HEK293T (cell line): ENCODE data around the gene GLG1.

Experiments used
- CTCF ChIA-PET: fragments of 350-600 bp; formaldehyde crosslinking; extraction: SDS; loops from one replicate; lab custom pipeline; 2021; ENCODE audit warnings: antibody characterized with exemption, inconsistent platforms; lab: Yijun Ruan, JAX
- POLR2A ChIA-PET: fragments of 350-600 bp; formaldehyde crosslinking; extraction: SDS; loops from one replicate; lab custom pipeline; 2020; ENCODE audit warnings: antibody characterized with exemption, inconsistent platforms; lab: Yijun Ruan, JAX
- DNase-seq: peaks from one replicate; pipeline ENCODE4 v3.0.0; 2012; ENCODE audit warnings: mixed read lengths; ENCODE audit errors: extremely low spot score
- ARNT ChIP-seq: fragments of 450-650 bp; IDR thresholded peaks from 2 replicates; pipeline ENCODE4 v1.6.1; 2017; ENCODE audit warnings: mild to moderate bottlenecking
- BHLHE40 ChIP-seq: fragments of 450-650 bp; IDR thresholded peaks from 2 replicates; pipeline ENCODE4 v1.6.1; 2016; ENCODE audit warnings: mild to moderate bottlenecking, moderate library complexity, borderline replicate concordance
- CTBP1 ChIP-seq: fragments of 450-650 bp; IDR thresholded peaks from 2 replicates; pipeline ENCODE4 v1.6.1; 2016; ENCODE audit warnings: borderline replicate concordance
- ELF4 ChIP-seq: fragments of 450-650 bp; IDR thresholded peaks from 2 replicates; pipeline ENCODE4 v1.6.1; 2017; ENCODE audit warnings: antibody characterized with exemption
- FOXA1 ChIP-seq: fragments of 450-650 bp; IDR thresholded peaks from 2 replicates; pipeline ENCODE4 v1.6.1; 2016; ENCODE audit warnings: mild to moderate bottlenecking
- FOXK2 ChIP-seq: fragments of 450-650 bp; IDR thresholded peaks from 2 replicates; pipeline ENCODE4 v1.6.1; 2016; ENCODE audit warnings: mild to moderate bottlenecking
- FOXM1 ChIP-seq: fragments of 450-650 bp; IDR thresholded peaks from 2 replicates; pipeline ENCODE4 v1.6.1; 2017; ENCODE audit warnings: mild to moderate bottlenecking, borderline replicate concordance
- HDGF ChIP-seq: fragments of 450-650 bp; IDR thresholded peaks from 2 replicates; pipeline ENCODE4 v1.6.1; 2017; ENCODE audit warnings: antibody characterized with exemption, borderline replicate concordance
- L3MBTL2 ChIP-seq: fragments of 450-650 bp; conservative IDR thresholded peaks from 2 replicates; pipeline ENCODE4 v1.6.1; 2016; ENCODE audit warnings: mild to moderate bottlenecking
- LEF1 ChIP-seq: fragments of 450-650 bp; IDR thresholded peaks from 2 replicates; pipeline ENCODE4 v1.6.1; 2017; ENCODE audit warnings: mild to moderate bottlenecking, borderline replicate concordance
- NFRKB ChIP-seq: fragments of 450-650 bp; IDR thresholded peaks from 2 replicates; pipeline ENCODE4 v1.6.1; 2016; ENCODE audit warnings: mild to moderate bottlenecking, moderate library complexity
- SP1 ChIP-seq: fragments of 450-650 bp; IDR thresholded peaks from 2 replicates; pipeline ENCODE4 v1.6.1; 2017
- SUZ12 ChIP-seq: fragments of 450-650 bp; IDR thresholded peaks from 2 replicates; pipeline ENCODE4 v1.6.1; 2016; ENCODE audit warnings: mild to moderate bottlenecking
- TARDBP ChIP-seq: fragments of 450-650 bp; IDR thresholded peaks from 2 replicates; pipeline ENCODE4 v1.6.1; 2016
- ZNF384 ChIP-seq: fragments of 450-650 bp; IDR thresholded peaks from 2 replicates; pipeline ENCODE4 v1.6.1; 2016
- TF ChIP-seq, protein P1 (sequence below): fragments of 450-650 bp; IDR thresholded peaks from 2 replicates; pipeline ENCODE4 v1.6.1; 2016

The GLG1 gene

DNA sequence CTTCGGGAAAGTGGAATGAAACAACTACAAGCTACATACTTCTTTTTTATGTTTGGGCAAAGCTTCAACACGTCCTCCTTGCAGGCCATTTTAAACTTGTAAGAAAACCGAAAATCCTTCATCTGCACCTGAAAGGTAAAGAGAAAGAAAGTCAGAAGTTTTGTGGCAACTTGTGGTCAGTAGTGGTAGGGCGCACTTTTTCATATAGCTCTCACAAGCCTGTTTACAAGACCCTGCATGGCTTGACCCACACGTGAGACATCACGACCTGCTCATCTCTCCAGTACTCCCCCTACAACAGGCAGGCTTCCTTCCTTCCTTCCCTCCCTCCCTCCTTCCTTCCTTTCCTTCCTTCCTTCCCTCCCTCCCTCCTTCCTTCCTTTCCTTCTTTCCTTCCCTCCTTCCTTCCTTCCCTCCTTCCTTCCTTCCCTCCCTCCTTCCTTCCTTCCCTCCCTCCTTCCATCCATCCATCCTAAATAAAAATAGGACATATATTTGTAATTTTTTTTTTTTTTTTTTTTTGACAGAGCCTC is 136.9 kb downstream of the GLG1 start:
- DNase-seq: no peak
- CTCF ChIA-PET: interaction anchor here (0.7 to 1.0 kb wide), 2 partner anchors 8 to 324 kb away, joined by 3 read pairs; no protein-coding TSS in a partner anchor
- TF ChIP-seq L3MBTL2 (no peak), HDGF (no peak), ELF4 (no peak), NFRKB (no peak), FOXK2 (no peak), FOXA1 (no peak), SP1 (no peak), TARDBP (no peak), ZNF384 (no peak), BHLHE40 (no peak), CTBP1 (no peak), LEF1 (no peak)
- TF ChIP-seq, protein P1, sequence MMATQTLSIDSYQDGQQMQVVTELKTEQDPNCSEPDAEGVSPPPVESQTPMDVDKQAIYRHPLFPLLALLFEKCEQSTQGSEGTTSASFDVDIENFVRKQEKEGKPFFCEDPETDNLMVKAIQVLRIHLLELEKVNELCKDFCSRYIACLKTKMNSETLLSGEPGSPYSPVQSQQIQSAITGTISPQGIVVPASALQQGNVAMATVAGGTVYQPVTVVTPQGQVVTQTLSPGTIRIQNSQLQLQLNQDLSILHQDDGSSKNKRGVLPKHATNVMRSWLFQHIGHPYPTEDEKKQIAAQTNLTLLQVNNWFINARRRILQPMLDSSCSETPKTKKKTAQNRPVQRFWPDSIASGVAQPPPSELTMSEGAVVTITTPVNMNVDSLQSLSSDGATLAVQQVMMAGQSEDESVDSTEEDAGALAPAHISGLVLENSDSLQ: no peak
- POLR2A ChIA-PET: no interaction called here

DNA sequence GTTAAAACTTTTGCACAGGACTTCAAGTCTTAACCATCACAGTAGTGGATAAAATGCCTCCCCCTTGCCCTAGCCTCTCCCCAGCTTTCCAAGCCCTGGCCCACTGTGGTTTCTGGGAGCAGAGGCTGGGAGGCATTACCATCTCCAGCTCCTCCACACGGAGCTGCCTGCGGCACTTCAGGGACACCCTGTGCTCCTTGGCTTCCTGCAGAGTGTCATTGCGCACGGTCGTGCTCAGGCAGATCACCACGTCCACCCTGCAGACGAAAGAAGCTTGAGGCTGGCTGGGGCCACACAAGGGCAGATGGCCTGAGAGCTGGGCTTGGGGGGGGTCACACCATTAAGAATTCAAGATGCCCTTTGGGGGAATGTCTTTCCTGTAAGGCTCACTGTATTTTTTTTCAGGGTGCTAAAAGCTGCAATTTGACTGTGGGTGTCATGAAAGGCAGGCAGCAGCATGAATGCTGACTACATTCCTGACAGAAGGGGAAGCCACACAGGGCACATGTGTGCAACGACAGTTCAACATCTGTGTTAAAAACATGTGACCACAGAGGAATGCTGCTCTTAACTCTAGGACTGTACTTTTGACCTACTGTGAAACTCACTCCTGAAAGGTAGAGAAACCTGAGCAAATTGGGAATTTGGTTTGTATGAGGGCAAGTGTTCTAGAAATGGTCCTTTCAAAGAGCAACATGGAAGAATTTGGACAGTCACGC is 137.9 kb downstream of the GLG1 start:
- CTCF ChIA-PET: interaction anchor here (1.0 kb wide), 1 partner anchor 10 kb away, joined by 3 read pairs; no protein-coding TSS in a partner anchor
- no peak for DNase-seq
- TF ChIP-seq CTBP1 (no peak), ARNT (no peak), TARDBP (no peak), NFRKB (no peak), FOXM1 (no peak), LEF1 (no peak), SUZ12 (no peak), HDGF (no peak), FOXK2 (no peak), ZNF384 (no peak), ELF4 (no peak), BHLHE40 (no peak), L3MBTL2 (no peak), FOXA1 (no peak), SP1 (no peak)
- TF ChIP-seq, protein P1: no peak
- POLR2A ChIA-PET: no interaction called here

DNA sequence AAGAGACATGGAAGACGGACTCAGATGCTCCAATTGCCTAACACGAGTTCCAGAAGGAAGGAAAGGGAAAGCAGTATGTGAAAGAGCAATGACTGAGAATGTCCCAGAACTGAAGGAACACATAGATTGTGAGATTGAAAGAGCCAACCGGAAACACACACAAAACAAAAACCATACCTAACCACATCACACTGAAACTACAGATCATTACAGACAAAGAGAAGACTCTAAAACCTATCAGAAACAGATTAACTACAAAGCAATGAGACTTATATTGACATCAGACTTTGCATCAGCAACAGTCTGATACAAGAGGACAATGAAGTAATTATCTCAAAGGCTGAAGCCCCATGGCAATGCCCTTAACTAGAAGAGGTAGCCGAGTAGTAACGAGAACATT is 140.0 kb downstream of the GLG1 start:
- ChIA-PET POLR2A (no interaction called here), CTCF (no interaction called here)
- TF ChIP-seq SUZ12 (no peak), CTBP1 (no peak), BHLHE40 (no peak)
- no peak for DNase-seq

DNA sequence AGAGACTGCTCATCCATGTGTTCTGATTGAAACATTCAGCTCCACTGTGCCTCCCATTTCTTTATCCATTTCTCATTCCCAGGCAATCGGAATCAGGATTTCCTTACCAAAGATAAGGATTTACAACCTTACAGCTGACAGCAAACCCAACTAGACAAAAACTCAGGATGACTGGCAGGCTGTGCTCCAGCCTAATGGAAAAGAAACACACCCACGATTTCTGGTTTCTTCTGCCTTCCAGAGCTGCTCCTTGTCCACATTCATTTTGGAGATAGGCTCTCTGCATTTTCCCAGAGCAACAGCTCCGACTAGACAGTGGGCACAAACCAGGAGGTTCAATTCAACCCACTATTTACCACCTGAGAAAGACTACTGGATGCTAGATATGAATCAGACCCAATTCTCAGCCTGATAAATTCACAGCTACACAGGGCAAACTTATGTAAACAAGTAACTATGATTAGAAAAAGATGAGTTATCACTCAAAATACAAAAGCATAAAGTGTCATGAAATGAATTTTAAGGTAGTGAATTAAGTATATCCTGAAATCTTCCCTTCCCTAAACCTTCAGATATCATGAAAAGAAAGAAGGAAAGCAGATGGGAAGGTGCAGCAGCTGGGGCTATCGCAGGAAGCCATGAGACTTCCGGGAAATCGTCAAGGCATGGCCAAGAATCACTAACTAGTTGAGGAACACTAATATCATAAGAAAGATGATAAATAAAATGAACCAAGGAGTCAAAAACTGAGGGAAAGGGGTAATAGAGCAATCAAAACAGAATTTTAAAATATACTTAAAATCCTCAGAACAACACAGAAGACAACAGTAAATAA is 140.8 kb downstream of the GLG1 start:
- CTCF ChIA-PET: no interaction called here
- DNase-seq: no peak
- POLR2A ChIA-PET: interaction anchor here (0.7 kb wide), 1 partner anchor 8 kb away, joined by 3 read pairs; no protein-coding TSS in a partner anchor
- no peak for TF ChIP-seq FOXM1
- TF ChIP-seq L3MBTL2: no peak
- TF ChIP-seq LEF1: no peak
- TF ChIP-seq NFRKB: no peak
- no peak for TF ChIP-seq BHLHE40
- TF ChIP-seq FOXA1: no peak
- TF ChIP-seq SP1: no peak
- TF ChIP-seq ZNF384: no peak
- no peak for TF ChIP-seq ARNT
- no peak for TF ChIP-seq ELF4
- no peak for TF ChIP-seq SUZ12
- no peak for TF ChIP-seq CTBP1
- no peak for TF ChIP-seq TARDBP
- TF ChIP-seq HDGF: no peak

DNA sequence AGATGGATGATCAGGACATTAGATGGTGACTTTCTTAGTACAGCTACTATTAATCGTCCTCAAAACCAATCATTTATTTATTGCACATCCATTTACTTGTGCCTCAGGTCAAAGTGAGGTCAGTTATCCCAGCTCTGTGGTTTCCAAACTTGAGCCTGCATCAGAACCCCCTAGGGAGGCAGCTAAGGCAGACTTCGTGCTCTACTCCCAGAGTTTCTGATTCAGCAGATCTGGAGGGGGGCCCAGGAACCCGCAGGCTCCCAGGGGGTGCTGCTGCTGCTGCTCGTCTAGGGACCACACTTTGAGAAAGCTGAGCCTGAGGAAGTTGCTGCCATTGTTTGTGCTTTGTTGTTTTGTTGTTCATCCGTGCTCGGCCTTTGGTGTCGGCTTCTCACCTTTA is 141.6 kb downstream of the GLG1 start:
- ChIA-PET CTCF (no interaction called here), POLR2A (interaction anchor here (0.7 kb wide), 1 partner anchor 9 kb away, joined by 3 read pairs; no protein-coding TSS in a partner anchor)
- TF ChIP-seq NFRKB (no peak), FOXM1 (no peak), TARDBP (no peak), BHLHE40 (no peak), CTBP1 (no peak), L3MBTL2 (no peak)
- no peak for DNase-seq

DNA sequence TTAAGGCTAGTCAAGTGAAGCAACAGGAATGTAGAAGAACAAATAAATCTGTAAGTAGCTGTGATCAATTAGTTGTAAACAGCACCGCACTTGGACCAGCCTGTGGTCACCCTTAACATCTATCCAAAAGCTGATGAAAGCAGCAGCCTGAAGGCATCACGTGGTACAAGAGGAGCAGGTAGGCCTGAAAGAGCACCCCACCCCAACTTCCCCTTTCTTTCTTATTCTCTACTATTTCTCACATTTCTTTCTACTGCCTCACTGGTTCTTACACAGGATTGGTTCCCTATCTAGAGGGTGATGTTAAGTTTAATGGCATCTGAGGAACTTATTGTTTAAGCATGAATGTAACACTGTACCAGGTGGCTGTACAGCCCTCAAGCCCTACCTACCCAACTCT is 143.0 kb downstream of the GLG1 start:
- ChIA-PET POLR2A (no interaction called here), CTCF (no interaction called here)
- no peak for DNase-seq
- TF ChIP-seq L3MBTL2 (no peak), ARNT (no peak), FOXM1 (no peak), CTBP1 (no peak), SP1 (no peak), LEF1 (no peak), ELF4 (no peak), FOXK2 (no peak), BHLHE40 (no peak), ZNF384 (no peak), TARDBP (no peak), HDGF (no peak), NFRKB (no peak), FOXA1 (no peak), SUZ12 (no peak)
- TF ChIP-seq, protein P1: no peak
